DMS114 treated with DMSO at 0.1 percent for 48 hours (cell line): ENCODE results near the gene PHKB.
"Not testable (repeated sequence)": the region's sequence is repeated elsewhere in the genome, so short reads cannot be mapped to it uniquely, and the experiment has no call there.

ENCODE experiments used
- DNase-seq: peaks from one replicate; lab custom pipeline; 2025; ENCODE audit not compliant: unreplicated experiment; lab: John Stamatoyannopoulos, UW

PHKB gene

GRCh38 chr16:47469227-47469626 is 8.1 kb downstream of the PHKB start:
- DNase-seq, result no peak

GRCh38 chr16:47470211-47470610 is 9.1 kb downstream of the PHKB start:
- DNase-seq, result no peak

DNA sequence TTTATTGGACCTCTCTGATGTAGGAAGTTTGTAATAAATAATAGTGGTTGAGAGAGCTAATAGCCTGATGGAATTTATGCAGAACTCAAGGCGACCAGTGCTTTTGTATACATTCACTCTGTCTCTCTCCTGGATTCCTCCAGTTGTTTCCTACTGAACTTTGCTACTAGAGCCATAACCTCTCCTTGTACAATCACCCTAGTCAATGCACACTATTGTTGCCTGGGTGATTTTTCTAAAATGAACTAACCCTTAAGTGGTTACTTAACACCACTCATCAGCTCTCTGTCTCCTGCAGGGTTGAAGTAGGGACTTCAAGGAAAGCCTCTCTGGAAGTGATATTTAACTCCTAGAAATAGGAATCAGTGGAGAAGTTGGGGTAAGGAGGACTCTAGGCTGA is 9.7 kb downstream of the PHKB start:
- no peak for DNase-seq

DNA sequence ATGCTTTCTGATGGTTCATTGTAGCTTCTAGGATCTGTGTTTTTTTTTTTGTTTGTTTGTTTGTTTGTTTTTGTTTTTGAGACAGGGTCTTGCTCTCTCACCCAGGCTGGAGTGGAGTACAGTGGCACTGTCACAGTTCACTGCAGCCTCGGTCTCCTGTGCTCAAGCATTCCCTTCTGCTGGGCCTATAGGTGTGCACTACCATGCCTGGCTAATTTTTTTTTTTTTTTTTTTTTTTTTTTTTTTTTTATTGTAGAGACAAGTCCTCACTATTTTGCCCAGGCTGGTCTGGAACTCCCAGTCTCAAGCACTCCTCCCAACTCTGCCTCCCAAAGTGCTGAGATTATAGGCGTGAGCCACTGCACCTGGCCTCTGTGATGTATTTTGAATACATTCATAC is 11.9 kb downstream of the PHKB start:
- not testable (repeated sequence) for DNase-seq

GRCh38 chr16:47473792-47474191 is 12.7 kb downstream of the PHKB start:
- DNase-seq, result no peak

DNA sequence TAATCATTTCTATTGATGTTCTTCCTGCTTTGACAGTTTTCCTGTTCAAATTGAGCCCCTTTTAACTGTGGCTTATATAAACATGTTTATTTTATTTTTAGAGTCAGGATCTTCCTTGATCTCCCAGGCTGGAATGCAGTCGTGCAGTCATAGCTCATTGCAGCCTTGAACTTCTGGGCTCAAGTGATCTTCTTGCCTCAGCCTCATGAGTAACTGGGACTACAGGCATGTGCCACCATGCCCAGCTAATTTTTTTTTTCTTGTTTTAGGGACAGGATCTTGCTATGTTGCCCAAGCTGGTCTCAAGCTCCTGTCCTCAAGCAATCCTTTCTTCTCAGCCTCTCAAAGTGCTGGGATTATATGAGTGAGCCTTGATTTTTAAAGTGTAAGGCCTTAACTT is 14.7 kb downstream of the PHKB start:
- DNase-seq, result no peak

DNA sequence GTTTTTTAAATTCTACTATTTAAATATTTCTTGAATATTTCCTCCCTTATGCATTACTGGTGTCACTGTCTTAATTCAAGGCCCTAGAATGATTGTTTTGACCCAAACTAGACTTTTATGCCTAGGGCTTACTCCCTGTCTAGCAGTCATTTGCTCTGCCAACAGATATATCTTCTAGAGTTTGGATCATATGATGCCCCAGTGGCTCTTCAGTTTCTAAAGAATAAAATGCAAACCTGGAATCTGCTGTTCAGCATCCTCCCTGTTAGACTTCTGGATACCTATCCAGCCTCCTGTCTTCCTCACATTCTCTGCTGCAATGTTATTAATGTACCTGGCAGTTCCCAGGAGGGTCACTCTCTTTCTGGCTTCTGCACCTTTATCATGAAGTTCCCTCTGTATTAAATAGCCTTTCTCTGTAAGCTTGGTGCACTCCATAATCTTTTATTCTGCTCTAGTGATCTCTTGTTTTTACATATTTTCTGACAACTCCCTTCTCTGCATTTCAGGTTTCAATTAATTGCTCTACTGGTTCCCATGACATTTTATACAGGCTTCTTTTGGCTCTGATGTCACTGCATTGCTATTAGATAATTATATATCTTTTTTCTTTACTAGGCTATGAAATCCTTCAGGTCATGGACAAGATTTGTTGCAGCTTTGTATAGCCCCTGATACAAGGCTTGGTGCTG is 15.7 kb downstream of the PHKB start:
- no peak for DNase-seq

DNA sequence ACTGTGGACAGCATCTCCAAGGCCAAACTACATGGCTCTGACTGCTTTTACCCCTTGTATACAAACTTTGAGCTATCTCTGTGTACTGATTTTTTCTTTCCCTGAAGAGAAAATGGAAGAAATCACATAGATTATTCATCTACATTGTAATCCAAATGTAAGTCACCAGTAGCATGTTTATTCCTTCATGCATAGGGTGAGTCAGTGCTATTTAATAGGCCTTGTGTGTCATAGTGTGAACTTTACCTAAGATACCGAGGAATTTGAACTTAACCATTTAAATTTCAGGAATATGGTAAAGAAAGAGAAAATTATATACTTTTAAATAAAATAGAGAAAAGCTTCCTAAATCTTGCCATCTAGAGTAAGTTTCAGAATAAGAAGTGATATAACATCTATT is 16.5 kb downstream of the PHKB start:
- no peak for DNase-seq

- no peak for DNase-seq
Measured at GRCh38 chr16:47480410-47480809, 19.3 kb downstream of the PHKB start.

DNA sequence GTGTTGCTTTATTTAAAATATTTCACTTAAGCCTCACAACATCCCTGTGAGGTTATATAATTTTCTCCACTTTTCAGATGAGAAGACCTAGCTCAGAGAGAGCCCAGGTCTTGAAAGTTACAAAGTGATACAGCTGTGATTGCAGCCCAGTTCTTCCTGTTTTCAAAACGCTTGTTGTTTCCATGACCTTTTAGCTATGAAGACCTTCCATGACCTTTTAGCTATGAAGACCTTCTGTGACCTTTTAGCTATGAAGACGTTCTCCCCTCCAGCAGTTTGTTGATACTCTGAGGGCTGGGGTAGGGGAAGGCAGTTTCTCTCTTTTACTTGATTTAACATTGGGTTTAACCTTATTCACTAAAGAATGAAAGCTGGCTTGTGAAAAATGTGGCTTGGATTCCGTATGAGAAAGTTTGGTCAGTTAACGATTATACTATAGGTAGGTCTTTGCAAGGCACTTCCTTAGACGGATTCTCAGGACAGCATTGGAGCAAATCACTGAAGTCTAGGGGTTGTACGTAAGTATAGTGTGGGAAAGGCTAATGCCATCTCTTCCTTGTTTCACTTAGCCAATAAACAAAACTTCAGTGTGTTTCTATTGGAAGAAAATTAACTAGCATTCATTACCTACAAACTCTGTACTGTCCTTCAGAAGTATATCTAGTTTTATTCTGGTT is 20.7 kb downstream of the PHKB start:
- DNase-seq, result no peak

- no peak for DNase-seq
Measured at GRCh38 chr16:47483616-47484015, 22.5 kb downstream of the PHKB start.

- DNase-seq, result no peak
Measured at GRCh38 chr16:47486856-47487255, 25.7 kb downstream of the PHKB start.

DNA sequence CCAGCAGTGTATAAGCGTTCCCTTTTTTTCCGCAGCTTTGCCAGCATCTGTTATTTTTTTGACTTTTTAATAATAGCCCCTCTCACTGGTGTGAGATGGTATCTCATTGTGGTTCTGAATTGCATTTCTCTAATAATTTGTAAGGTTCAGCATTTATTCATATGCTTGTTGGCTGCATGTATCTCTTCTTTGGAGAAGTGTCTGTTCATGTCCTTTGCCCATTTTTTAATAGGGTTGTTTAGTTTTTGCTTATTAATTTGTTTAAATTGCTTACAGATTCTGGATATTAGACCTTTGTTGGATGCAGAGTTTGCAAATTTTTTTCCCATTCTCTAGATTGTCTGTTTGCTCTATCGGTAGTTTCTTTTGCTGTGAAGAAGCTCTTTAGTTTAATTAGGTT is 26.9 kb downstream of the PHKB start:
- no peak for DNase-seq

DNA sequence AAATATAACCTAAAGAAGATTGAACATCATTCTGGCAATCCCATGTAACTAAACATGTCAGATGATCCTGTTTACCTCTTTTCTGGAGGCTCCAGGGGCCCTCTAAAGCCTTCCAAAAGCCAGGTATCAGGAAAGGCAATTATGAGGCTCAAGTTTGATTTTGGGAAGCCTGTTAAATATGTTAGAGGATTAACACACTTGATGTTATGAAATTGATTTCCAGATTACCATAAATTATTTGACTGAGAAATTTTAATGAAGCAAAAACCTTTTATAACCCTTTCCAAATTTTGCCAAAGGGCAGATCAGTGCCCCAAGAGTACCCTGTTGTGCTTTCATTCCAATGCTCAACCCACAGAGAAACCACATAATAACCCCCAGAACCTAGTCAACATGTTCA is 29.3 kb downstream of the PHKB start:
- DNase-seq, result no peak

GRCh38 chr16:47492036-47492427 is 30.9 kb downstream of the PHKB start:
- no peak for DNase-seq

- no peak for DNase-seq
Measured at GRCh38 chr16:47492428-47493377, 31.6 kb downstream of the PHKB start.

GRCh38 chr16:47493381-47494337 is 32.5 kb downstream of the PHKB start:
- DNase-seq, result no peak

DNA sequence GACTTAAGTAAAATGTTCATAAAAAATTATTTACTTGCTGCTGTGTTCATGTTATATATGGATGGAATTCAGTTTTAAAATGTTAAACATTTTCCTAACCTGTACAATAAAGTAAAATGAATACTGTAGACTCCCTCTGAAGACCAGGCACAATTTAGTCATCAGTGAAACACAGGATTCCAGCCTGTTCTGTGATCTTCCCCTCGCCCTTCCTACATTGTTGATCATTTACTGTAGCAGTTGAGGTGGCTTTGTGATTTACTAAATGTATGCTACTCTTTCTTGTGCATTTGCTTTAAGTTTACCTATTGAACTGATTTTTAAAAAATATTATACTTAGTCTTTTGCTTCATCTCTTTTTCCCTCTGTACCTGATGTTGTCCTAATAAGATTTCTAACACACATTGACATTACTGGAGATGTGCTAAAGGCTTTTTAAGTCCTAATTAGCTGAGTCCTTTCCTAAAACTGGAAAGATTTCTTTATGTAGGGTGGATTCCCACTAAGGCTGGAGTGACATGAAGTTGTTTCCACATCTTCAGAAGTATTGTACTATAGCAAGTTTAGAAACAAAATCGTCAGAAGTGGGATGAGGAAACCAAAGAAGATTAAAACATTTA is 38.1 kb downstream of the PHKB start:
- DNase-seq, result no peak

- no peak for DNase-seq
Measured at GRCh38 chr16:47499700-47500264, 38.7 kb downstream of the PHKB start.

DNA sequence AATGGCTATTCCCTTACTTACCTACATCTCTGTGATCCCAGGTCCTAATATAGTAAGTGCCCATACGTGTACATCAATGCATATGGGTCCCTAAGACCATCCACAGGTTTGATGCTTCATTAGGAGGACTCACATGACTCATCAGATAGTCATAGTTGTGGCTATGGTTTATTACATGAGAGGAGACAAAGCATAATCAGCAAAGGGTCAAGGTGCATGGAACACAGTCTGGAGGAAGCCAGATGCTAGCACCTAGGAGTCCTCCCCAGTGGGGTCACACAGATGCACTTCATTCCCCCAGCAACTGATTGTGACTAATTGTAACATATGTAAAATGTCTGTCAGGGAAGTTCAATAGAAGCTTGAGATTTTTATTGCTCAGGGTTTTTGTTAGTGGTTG is 42.8 kb downstream of the PHKB start:
- no peak for DNase-seq
